Measurements from ENCODE around the gene C3orf22.

C3orf22 gene

GRCh38 chr3:126511291-126511690 is 47.4 kb downstream of the C3orf22 start:
- DNase-seq, result no peak

- no peak for DNase-seq
Measured at GRCh38 chr3:126510308-126510910, 48.3 kb downstream of the C3orf22 start.

- no peak for DNase-seq
Measured at GRCh38 chr3:126509597-126510307, 49.0 kb downstream of the C3orf22 start.

GRCh38 chr3:126508564-126508964 is 50.2 kb downstream of the C3orf22 start:
- DNase-seq, result no peak

- DNase-seq, result no peak
Measured at GRCh38 chr3:126507886-126508285, 50.8 kb downstream of the C3orf22 start.

- no peak for DNase-seq
Measured at GRCh38 chr3:126503701-126504100, 55.0 kb downstream of the C3orf22 start.

- no peak for DNase-seq
Measured at GRCh38 chr3:126502656-126503055, 56.1 kb downstream of the C3orf22 start.

GRCh38 chr3:126501736-126502135 is 57.0 kb downstream of the C3orf22 start:
- DNase-seq, result no peak

GRCh38 chr3:126501054-126501453 is 57.7 kb downstream of the C3orf22 start:
- DNase-seq, result no peak

- DNase-seq, result no peak
Measured at GRCh38 chr3:126500016-126500415, 58.7 kb downstream of the C3orf22 start.

All from activated CD4-positive, CD25-positive, alpha-beta regulatory T cell treated with anti-CD3 and anti-CD28 coated beads, Interleukin-2, amount 50 U/mL, for 72 hours (primary cell).